Colonic mucosa (tissue), 4 donors: ENCODE data around the gene TRIM58. TPM values are rescaled to one million over a fixed set of nuclear protein-coding genes. Genes with fewer than 3 reads are reported as not detected.

ENCODE experiments used
- DNase-seq: peaks from one replicate; pipeline ENCODE4 v3.0.0-alpha.2; 2020
- H3K27ac ChIP-seq: fragments of 200-600 bp; one replicate; pipeline ENCODE4 v1.8.0; 2021
- H3K27me3 ChIP-seq: fragments of 200-600 bp; one replicate; pipeline ENCODE4 v1.8.0; 2021
- H3K36me3 ChIP-seq: fragments of 200-600 bp; one replicate; pipeline ENCODE4 v1.8.0; 2021
- H3K4me1 ChIP-seq: fragments of 200-600 bp; one replicate; pipeline ENCODE4 v1.8.0; 2021; ENCODE audit warnings: mild to moderate bottlenecking
- H3K4me3 ChIP-seq: fragments of 200-600 bp; one replicate; pipeline ENCODE4 v1.8.0; 2021
- H3K9ac ChIP-seq, 2 donors: one replicate each; pipeline ENCODE4 v1.7.0; 2013; ENCODE audit warnings: control low read depth in 2 of 2, low read depth in 2 of 2, low read length in 2 of 2
- H3K9me3 ChIP-seq: fragments of 200-600 bp; one replicate; pipeline ENCODE4 v1.8.0; 2021
- CTCF ChIP-seq: fragments of 200-600 bp; IDR thresholded peaks from one replicate; pipeline ENCODE4 v1.8.0; 2022; ENCODE audit warnings: antibody characterized with exemption, mild to moderate bottlenecking
- intact Hi-C: fragments of 100-400 bp; cut with DNase I; formaldehyde crosslinking; loops from one replicate; pipeline ENCODE4 v1.14.1; 2022
- total RNA-seq, 2 donors: library from RNA; stranded (reverse); fragmentation: NEBNext Ultra II Directional in 1 of 2; extraction: Animal tissue kit (Norgen Biotek cat#: 25700) in 1 of 2; gene quantifications; one replicate each; pipeline ENCODE4 v1.2.1, GENCODE V29; 2021
- donor health status: healthy.
- donor health status: DM: no; HTN: no; CAD: no.
- donor health status: DM: no; HTN: no; CAD: no.

Gene TRIM58
- total RNA-seq, 2 donors from 2014 or later = 2.4 to 3.6 TPM

- Histone ChIP-seq H3K9ac (no peak overlapping the region), H3K9me3 (no peaks in the 10 kb centered on the region), H3K4me3 (no peak overlapping the region), H3K4me1 (no peaks in the 10 kb centered on the region), H3K36me3 (no peaks in the 10 kb centered on the region), H3K27me3 (no peaks in the 10 kb centered on the region), H3K27ac (no peak overlapping the region)
- no peak for TF ChIP-seq CTCF
- intact Hi-C loops = no loop called here
- no peak for DNase-seq
These were observed 27.3 kb upstream of the TRIM58 start for GRCh38 chr1:247829656-247830055.

- TF ChIP-seq CTCF = no peak
- Histone ChIP-seq H3K4me1 (no peaks in the 10 kb centered on the region), H3K27ac (no peak overlapping the region), H3K9me3 (no peaks in the 10 kb centered on the region), H3K36me3 (no peaks in the 10 kb centered on the region), H3K4me3 (no peak overlapping the region), H3K9ac (no peak overlapping the region), H3K27me3 (no peaks in the 10 kb centered on the region)
- no peak for DNase-seq
- intact Hi-C loops = no loop called here
These were observed 23.4 kb upstream of the TRIM58 start for GRCh38 chr1:247833601-247834000.

DNA sequence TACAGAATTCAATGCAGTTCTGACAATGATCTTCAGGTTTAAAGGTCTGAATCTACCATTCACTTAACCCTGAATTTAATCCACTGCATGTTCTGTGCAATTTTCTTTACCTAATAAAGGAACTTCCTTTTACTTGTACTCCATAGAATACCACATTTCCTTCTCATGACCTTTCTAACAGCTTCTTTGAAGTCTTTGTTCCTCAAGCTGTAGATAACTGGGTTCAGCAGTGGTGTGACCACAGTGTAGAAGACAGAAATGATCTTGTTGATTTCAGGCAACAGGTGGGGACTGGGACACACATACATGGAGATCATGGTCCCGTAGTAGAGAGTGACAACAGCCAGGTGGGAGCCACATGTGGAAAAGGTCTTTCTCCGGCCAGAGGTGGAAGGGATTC lies 16.2 kb upstream of the TRIM58 start:
- Histone ChIP-seq H3K36me3 (no peaks in the 10 kb centered on the region), H3K9ac (no peak overlapping the region), H3K9me3 (no peaks in the 10 kb centered on the region), H3K4me3 (no peak overlapping the region), H3K4me1 (no peaks in the 10 kb centered on the region), H3K27me3 (no peaks in the 10 kb centered on the region), H3K27ac (no peak overlapping the region)
- intact Hi-C loops = no loop called here
- no peak for TF ChIP-seq CTCF
- DNase-seq = no peak

DNA sequence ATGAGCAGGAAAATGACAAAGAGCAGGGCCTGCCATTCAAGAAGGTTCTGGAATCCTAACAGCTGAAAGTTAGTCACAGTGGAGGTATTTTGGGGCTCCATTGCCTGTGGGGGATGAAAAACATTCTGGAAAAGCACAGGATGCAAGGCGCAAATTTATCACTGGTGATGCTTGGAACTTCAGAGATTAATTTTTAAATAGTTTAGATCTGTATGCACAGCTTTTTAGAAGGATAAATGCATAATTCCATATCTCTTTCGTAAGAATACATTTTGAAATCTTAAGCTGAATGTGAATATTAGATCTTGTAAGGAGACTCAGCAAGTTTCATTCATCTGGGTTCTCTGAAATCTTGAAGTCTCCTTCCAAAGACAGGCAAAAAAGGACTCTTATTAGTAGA lies 15.2 kb upstream of the TRIM58 start, which contains the start of gene OR11L1:
TSS of gene OR11L1 (minus strand) at position 101 of the 400 bp plus-strand sequence. CDS start at position 101, 0 bp downstream.
- intact Hi-C loops = no loop called here
- Histone ChIP-seq H3K27me3 (no peaks in the 10 kb centered on the region), H3K4me1 (no peaks in the 10 kb centered on the region), H3K9me3 (no peaks in the 10 kb centered on the region), H3K9ac (no peak within 1 kb of the TSS), H3K4me3 (no peak within 1 kb of the TSS), H3K27ac (no peak within 1 kb of the TSS), H3K36me3 (no peaks in the 10 kb centered on the region)
- DNase-seq = no peak
- no peak for TF ChIP-seq CTCF

GRCh38 chr1:247843411-247843810 lies 13.6 kb upstream of the TRIM58 start:
- Histone ChIP-seq H3K4me1 (no peaks in the 10 kb centered on the region), H3K27me3 (no peaks in the 10 kb centered on the region), H3K4me3 (no peak overlapping the region), H3K36me3 (no peaks in the 10 kb centered on the region), H3K9ac (no peak overlapping the region), H3K9me3 (no peaks in the 10 kb centered on the region), H3K27ac (no peak overlapping the region)
- DNase-seq = no peak
- no peak for TF ChIP-seq CTCF
- intact Hi-C loops = no loop called here
